HCEC 1CT (cell line): ENCODE results near the gene ABT1.

ENCODE experiments used
- DNase-seq: peaks from one replicate; pipeline ENCODE4 v3.0.0-alpha.2; 2017

Gene ABT1

DNA sequence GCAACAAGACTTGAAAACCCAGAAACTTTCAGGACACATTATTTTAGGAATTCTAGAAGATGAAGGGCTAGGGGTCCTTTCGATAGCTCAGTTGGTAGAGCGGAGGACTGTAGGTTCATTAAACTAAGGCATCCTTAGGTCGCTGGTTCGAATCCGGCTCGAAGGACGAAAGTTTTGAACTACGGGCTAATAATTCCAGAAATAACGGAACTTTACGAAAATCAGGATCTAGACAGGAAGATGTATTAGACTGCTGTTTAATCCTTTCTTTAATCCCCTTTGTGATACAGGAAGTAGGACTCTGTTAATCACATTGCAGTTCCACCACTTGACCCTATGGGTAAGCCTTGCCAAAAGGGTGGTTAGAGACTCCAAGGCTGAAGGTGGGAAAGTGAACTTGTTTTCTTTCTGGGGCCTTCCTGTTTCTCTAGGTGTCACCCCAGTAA, 21.2 kb upstream of the ABT1 start:
- peak; percentile 72 for DNase-seq

DNA sequence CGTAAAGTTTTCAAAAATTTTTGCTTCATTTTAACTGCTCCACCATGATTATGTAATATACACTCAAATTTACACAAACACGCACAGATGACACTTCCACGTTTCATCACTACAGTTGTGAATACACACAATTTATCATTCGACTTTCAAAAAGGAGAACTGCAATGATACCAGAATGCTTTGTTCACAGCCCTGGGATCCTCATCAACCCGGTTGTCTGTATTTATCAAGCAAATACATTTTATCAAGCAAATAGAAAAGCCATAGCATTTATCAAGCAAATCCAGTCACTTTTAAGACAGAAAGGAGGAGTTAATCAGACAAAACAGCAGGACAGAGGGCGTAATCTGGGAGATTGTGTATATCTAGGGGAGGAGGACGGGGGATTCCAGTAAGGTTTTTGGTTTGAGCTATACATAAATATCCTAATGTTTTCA, 20.3 kb upstream of the ABT1 start:
- no peak for DNase-seq

DNA sequence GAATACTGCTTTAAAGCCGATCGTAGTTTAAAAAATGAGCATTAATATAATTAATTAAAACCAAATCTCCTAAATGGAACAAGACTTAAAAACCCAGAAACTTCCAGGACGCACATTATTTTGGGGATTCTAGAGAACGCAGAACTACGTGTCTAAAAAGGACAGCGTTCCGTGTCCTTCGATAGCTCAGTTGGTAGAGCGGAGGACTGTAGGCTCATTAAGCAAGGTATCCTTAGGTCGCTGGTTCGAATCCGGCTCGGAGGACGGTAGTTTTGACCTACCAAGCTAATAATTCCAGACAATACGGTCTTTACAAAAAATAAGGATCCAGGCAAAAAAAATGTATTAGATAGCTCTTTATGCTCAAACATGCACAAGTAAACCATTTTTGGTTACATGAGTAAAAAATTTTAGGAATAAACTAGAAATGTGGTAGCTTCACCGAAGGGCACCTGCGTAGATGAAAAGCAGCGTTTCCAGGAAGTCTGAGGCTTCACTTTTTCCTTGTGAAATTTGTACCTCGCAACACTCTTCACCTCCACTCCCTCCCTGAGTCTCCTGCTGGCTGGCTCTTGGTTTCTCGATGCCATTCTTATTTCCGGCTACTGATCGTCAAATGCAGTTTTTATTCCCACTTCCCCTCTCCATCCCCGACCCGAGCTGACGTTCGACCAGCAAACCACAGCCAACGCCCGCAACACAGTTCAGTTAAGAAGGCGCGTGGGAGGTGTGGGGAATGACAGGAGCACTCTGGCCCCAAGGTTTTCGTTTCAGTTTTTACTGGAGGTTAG, 19.6 kb upstream of the ABT1 start:
- DNase-seq = peak; percentile 75

DNA sequence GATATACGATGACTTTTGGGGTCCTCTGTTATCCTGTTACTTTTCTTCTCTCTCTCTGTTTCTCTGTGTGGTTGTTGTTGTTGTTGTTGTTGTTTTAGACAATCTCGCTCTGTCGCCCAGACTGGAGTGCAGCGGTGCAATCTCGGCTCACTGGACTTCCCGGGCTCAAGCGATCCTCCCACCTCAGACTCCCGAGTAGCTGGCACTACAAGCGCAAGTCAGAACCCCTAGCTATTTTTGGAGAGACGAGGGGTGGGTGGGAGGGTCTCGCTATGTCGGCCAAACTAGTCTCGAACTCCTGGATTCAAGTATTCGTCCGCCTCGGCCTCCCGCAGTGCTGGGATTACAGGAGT, 19.1 kb upstream of the ABT1 start:
- no peak for DNase-seq

DNA sequence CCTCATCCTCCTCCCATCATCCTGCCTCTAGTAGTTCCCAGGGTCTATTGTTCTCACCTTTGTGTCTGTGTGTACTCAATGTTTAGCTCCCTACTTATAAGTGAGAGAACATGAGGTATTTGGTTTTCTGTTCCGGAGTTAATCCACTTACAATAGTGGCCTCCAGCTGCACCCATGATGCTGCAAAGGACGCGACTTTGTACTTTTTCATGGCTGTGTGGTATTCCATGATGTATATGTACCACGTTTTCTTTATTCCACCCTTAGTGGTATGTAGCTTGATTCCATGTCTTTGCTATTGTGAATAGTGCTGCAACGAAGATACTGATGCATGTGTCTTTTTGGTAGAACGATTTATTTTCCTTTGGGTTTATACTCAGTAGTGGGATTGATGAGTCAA, 18.5 kb upstream of the ABT1 start:
- DNase-seq = no peak

DNA sequence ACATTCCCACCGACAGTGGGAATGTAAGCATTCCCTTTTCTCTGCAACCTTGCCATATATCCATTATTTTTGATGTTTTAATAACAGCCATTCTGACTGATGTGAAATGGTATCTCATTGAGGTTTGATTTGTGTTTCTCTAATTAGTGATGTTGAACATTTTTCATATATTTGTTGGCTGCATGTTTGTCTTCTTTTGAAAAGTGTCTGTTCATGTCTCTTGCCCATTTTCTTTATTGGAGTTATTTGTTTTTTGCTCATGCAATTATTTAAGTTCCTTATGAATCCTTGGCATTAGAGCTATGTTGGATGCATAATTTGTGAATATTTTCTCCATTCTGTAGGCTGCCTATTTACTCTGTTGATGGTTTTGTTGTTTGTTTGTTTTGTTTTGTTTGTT, 18.0 kb upstream of the ABT1 start:
- no peak for DNase-seq

DNA sequence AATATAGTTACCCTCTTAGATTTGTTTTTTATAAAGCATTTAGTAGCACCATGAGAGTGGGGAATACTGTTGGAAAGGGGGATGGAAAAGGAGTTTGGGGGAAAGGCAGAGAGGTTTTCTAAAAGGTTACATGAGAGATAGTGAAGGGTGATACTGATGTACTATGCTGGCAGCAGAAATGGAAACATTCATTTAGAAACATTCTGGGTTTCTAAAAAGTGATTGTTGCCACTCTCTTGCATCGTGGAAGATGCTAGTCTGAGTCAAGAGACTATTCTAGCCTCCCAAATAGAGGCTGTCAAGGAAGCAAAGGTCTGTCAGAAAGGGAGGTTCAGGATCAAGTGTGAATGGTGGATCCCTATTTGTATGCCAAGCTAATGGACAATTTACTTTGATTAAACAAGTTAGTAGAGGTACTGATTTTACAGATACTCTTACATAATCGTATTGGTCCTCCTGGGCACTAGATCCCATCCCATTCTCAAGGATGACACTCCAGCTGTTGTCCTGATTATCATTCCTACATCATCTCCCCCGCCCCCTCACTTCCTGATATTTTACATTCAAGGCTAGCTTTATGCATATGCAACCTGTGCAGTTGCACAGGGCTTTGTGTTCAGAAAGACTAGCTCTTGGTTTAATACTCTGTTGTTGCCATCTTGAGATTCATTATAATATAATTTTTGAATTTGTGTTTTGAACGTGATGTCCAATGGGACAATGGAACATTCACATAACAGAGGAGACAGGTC, 15.4 kb upstream of the ABT1 start:
- no peak for DNase-seq

DNA sequence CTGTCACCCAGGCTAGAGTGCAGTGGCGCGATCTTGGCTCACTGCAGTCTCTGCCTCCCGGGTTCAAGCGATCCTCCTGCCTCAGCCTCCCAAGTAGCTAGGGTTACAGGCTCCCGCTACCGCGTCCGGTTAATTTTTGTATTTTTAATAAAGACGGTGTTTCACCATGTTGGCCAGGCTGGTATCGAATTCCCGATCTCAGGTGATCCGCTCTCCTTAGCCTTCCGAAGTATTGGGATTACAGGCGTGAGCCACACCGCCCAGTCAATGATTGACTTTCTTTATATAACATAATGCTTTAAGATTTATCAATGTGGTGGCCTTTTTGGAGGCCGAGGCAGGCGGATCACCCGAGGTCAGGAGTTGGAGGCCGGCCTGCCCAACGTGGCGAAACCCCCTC, 7.8 kb upstream of the ABT1 start:
- no peak for DNase-seq

DNA sequence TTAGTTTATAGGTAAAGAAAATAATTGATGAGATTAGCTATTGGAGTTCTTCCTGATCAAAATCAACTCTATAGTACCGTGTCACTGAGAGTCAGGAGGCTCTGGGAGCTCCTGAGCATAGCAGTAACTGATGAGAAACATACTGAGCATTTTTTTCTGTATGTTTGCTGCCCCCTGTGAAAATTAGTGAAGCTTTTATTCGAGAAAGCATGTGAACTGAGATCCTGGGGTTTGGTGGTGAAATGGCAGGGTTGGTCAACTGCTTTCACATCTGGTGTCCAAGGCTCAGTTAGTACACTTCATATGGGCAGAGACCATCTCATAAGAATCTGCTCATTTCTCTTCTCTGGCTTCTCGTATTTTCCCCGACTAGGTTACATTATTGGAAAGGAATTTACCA, 4.1 kb upstream of the ABT1 start:
- DNase-seq = peak; percentile 29

DNA sequence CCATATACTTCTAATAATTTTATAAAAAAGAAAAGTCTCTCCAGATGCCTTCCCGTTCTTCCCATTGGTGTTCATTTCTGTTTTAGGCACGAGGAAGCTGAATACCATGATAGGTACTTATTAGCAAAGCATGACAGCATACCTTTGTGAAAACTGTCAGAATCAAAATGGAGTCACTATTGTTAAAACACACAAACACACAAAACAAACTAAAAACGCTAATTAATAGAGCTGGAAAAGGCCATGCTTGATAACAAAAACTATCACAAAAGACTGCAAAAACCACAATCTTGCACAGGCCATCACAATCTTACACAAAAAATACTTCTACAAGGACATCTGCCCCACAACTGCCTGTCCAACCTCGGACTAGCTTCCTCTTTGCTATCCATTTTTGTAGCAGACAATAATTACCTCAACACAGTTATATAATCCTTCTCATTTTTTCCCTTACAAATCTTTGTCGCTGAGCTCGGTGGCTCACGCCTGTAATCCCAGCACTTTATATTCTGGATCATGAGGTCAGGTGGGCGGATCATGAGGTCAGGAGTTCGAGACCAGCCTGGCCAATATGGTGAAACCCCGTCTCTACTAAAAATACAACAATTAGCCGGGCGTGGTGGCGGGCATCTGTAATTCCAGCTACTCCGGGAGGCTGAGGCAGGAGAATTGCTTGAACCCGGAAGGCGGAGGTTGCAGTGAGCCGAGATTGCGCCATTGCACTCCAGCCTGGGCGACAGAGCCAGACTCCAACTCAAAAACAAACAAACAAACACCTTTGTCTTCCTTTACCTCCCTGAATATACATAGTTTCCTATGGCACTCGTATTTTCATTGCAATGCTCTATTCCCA, 3.2 kb upstream of the ABT1 start:
- DNase-seq = no peak

DNA sequence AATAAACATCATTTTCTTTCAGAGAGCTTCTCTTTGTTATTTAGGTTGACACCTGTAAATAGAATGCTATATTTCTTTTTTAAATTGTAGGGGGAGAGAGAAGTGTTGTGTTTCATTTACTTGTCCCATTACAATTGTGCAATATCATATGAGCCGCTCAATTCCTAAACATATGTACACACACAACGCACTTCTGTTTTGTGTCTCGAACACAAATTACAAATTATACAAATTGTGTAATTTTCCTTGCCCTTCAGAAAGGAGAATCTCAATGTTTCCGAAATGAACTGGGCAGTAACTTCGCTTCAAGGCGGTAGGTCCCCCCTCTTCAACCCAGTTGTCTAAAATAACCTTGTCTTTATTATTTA, 2.6 kb upstream of the ABT1 start:
- DNase-seq = no peak

DNA sequence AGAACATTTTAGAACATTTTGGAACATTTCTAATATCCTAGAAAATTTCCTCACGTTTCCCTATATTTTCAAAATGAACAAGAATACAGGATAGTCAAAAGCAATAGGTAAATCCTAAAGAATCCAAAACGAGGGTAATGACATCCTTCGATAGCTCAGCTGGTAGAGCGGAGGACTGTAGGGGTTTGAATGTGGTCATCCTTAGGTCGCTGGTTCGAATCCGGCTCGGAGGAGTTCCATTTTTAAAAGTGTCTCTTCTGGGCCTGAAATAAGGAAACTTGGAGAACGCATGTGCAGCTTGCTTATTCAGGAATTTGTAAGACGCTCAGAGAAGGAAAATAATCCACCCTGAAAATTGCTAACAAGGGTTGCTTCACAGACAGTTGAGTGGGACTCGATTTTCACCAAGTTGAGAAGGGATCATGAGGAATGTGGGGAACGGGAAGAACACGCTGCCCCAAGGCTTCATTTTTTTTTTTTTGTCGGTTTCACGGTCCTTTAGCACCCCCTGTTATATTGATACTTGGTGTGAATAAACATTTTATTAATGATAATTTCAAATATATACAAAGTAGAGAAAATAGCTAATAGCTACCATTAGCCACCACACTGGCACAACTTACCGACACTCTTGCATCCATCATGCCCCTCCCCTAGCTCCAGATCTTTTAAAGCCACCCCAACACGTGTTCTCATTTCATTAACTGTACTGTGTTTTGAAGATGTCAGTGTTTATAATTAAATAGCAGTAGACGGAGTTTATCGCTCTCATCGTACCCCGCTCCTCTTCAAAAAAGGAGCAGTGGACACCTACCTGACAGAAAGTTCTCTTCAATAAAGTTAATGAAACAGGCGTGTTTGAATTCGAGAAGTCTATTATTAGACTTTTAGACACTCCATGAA, 1.8 kb upstream of the ABT1 start:
- DNase-seq = peak; percentile 73

DNA sequence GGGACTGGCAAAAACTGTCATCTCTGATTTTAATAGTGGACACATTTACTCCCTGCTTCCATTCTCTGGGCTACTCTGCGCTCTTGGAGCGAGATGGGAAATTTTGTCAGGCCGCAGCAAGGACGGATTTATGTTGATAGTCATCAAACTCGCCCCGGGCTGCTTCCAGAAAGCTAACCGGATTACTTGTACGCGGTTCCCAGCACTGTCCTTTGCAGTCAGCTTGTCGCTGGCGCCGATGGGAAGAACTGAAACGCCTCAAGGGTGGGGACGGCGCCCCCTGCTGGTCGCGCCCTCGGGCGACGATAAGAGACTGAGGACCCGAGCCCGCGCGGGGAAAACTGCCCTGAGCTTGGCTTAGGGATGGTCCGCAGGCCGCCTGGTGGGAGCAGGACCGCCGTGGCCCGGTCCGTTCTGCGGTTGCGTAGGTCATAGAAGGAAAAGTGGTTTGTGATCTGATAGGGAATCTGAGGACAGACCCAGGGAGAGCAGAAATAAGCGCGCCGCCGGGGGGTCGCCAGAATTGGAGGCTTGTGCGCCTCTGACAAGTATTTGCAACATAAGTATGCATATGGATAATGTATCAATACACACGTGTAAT, 984 bp upstream of the ABT1 start:
- DNase-seq = peak; percentile 86

DNA sequence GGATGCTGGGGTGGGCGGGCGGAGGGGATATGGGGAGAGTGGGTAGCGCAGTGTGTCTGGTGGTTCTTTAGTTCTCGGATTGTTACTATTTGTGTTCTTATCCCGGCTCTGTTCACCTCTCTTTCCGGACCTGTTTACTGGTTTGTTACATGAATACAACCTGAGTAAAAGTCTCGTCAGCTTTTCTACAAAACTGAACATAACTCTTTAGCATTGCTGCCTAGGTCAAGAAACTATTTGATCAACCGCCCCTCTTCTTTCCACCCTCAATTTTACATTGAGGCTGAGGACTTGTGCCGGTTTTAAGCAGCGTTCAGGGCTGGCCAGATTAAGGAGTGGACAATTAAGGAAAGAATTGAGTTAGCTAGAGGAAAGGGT, 625 bp downstream of the ABT1 start:
- DNase-seq = no peak

DNA sequence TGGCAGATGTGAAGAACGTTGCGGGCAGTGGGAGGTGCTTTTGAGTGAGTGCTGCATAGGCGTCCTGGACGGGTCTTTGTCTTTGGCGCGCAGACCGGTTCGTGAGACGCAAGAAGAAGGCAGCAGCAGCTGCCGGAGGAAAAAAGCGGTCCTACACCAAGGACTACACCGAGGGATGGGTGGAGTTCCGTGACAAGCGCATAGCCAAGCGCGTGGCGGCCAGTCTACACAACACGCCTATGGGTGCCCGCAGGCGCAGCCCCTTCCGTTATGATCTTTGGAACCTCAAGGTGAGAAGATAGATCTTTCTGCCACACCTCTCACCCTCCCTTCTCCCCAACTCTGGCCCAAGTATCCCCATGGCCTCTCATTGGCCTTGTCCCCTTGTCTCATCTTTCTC, 1.1 kb downstream of the ABT1 start:
- DNase-seq = no peak

DNA sequence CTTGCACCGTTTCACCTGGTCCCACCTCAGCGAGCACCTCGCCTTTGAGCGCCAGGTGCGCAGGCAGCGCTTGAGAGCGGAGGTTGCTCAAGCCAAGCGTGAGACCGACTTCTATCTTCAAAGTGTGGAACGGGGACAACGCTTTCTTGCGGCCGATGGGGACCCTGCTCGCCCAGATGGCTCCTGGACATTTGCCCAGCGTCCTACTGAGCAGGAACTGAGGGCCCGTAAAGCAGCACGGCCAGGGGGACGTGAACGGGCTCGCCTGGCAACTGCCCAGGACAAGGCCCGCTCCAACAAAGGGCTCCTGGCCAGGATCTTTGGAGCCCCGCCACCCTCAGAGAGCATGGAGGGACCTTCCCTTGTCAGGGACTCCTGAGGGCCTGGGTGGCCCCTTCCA, 1.5 kb downstream of the ABT1 start:
- no peak for DNase-seq

DNA sequence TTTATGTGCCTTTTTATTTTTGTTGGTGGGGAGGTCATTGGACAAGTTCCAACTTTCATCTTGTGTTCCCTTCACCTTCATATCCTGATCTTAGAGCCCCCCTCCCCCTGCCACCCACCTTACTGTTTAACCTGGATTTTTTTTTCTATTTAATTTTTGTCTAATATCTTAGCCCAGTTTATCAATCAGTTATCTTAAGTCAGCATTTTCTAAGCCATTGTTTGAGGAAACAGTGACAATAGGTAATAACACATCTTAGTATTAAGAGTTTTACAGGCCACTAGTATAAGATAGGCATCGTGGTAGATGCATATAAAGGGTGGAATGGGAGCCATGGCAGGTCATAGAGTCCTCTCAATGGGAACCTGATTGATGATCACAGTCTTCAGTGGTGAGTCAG, 2.4 kb downstream of the ABT1 start:
- DNase-seq = no peak

DNA sequence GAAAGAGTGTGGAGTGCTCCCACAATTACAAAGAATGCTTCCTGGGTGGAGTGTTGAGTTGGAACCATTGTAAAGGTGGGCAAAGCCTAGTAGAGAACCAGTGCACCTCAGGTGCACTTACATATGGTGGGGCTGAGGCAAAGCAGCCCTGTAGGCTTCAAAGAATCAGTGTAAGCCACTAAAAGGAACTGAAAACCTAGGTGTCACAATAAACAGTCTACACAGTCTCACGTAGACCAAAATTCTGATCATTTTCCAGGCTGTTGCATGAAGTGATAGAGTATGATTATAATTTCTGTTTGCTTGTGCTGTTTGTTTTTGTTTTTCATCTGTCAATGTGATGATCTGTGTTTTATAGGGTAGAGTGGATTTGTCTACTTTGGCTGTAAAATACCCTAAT, 2.8 kb downstream of the ABT1 start:
- DNase-seq = no peak

DNA sequence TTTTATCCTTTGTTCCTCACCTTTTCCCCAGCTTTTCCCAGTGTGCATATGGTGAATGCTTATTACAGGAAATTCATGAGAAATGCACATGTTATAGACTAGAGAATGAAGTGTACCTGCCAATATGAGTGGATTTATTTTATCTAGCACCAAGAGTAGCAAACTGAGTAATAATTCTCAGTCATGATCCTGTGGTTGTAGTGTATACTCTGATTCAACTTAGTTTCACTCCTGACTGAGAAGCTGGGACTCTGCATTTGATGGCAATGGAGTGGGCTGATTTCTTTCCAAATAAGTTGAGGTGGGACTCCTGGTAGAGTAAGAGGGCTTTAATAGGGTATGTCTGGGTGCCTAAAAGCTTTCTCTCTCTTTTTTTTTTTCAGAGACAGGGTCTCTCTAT, 4.0 kb downstream of the ABT1 start:
- DNase-seq = no peak

DNA sequence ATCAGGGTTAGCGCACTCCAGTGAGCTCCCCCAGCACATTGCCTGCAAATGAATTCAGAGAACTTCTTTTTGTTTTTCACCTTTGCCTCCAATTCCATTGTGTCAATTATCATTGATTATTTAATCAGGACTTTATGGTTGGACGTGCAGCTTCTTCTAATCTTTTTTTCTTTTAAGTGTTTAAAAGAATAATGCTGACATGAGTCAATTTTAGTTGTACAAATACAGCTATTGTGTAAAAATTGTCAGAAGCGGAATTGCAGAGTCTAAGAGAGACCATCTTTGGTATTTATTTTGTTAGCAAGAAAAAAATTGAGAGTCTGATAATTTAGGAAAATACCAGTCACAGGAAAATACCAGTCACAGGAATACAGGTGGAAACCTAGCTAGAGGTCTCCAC, 5.5 kb downstream of the ABT1 start:
- DNase-seq = no peak

DNA sequence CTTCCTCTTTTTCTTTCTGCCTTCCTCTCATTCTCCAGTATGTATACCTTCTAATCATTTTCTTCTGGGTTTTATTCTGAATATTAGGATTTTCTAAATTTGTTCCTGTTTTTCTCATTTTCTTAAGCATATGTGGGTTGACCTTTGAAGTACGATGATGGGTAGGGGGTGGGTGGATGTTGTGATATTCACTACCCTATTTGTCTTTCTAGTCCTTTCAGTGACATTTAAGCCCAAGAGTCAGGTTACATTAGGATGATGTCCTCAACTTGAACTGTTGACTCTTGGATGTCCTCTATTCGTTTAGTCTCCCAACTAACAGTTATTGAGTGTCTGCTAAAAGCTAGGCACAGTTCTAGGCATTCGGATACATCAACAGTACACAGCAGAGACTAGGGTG, 7.3 kb downstream of the ABT1 start:
- DNase-seq = no peak

DNA sequence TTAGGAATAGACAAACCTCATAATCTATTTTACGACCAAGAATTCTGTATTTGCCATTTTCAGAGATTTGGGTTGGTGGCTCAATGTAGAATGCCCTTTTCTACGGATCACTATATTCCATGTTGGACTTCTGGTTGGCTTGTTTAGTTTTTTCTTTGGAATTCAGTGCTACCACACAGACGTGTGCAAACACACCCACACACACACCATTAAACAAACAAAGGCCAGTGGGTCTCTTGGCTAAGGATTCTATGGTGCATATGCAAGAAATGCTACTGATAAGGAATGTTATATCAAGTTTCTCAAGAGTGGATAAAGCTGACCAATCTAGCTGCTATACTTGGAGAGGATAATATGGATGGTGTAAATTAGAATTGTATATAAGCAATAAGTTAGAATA, 8.0 kb downstream of the ABT1 start:
- no peak for DNase-seq
